Measurements from ENCODE around the gene VARS2.
"Not testable (repeated sequence)": the region's sequence is repeated elsewhere in the genome, so short reads cannot be mapped to it uniquely, and the experiment has no call there.

Gene VARS2

DNA sequence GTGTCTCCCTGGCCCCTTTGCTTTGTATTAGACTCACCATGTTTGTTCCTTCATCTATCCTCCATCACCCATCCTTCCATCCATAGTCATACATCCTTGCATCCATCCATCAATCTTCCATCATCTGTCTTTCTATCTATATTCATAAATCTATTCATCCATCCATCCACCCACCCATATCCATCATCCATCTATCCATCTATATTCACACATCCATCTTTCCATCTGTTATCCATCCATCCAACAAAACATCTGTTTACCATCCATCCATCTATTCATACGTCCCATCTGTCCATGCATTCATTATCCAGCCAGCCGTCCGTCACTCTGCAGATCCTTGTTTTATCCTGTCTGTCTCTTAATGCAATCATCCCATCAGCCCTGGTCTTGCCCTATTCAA, 19.1 kb upstream of the VARS2 start:
- in situ Hi-C loops (cut with MboI; ENCODE audit: low pct_unique_long_range_greater_than_20kb, low sequenced_read_pairs): no loop called here
- no peak for DNase-seq

DNA sequence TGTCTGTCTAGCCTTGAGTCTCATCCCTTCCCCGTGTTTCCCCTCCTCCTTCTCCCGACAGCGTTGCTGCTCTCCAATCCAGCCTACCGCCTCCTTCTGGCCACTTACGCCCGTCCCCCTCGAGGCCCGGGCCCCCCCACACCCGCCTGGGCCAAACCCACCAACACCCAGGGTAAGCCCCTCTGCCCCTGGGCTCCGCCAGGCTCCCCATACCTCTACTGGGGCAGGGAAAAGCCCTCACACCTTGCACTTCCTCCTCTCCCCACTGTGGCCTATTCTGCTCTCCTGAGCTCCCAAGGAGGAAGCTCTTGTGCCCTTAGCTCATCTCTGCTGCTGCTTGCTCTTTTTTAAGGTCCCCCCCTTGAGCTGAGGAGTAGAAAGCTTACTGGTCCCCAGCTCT, 18.7 kb upstream of the VARS2 start:
- in situ Hi-C loops (cut with MboI; ENCODE audit: low pct_unique_long_range_greater_than_20kb, low sequenced_read_pairs): no loop called here
- no peak for DNase-seq

DNA sequence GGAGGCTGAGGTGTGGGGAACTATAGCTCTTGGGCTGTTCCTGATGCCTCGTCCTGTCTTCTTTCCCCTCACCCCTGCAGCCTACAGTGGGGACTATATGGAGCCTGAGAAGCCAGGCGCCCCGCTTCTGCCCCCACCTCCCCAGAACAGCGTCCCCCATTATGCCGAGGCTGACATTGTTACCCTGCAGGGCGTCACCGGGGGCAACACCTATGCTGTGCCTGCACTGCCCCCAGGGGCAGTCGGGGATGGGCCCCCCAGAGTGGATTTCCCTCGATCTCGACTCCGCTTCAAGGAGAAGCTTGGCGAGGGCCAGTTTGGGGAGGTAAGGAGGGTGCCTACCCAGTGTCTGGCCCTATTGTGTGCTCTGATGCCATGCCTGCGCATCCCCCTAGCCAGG, 17.5 kb upstream of the VARS2 start:
- in situ Hi-C loops (cut with MboI; ENCODE audit: low pct_unique_long_range_greater_than_20kb, low sequenced_read_pairs): no loop called here
- no peak for DNase-seq

DNA sequence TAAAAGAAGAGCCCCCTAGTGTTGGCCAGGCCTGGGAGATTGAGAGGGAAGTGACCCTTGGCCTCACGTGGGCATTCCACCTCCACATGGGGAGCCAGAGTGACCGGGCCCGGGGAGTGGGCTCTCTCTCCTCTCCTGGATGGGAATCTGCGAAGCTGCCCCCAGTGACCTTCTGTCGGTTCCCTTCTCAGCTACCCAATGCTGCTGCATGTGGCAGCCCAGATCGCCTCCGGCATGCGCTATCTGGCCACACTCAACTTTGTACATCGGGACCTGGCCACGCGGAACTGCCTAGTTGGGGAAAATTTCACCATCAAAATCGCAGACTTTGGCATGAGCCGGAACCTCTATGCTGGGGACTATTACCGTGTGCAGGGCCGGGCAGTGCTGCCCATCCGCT, 16.2 kb upstream of the VARS2 start:
- in situ Hi-C loops (cut with MboI; ENCODE audit: low pct_unique_long_range_greater_than_20kb, low sequenced_read_pairs): no loop called here
- no peak for DNase-seq

DNA sequence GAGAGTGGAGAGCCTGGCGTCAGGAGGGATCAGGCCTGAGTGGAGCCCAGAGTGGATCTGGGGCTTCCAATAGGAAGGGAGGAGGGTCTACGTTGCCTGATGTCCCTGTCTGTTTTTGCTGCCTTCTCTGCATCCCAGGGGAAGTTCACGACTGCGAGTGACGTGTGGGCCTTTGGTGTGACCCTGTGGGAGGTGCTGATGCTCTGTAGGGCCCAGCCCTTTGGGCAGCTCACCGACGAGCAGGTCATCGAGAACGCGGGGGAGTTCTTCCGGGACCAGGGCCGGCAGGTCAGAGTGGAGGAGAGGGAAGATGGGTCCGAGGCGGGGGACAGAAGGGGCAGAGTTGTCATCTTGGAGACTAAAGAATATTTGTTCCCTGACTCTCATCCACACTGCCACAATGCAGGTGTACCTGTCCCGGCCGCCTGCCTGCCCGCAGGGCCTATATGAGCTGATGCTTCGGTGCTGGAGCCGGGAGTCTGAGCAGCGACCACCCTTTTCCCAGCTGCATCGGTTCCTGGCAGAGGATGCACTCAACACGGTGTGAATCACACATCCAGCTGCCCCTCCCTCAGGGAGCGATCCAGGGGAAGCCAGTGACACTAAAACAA, 15.2 kb upstream of the VARS2 start:
- in situ Hi-C loops (cut with MboI; ENCODE audit: low pct_unique_long_range_greater_than_20kb, low sequenced_read_pairs): no loop called here
- DNase-seq: no peak

DNA sequence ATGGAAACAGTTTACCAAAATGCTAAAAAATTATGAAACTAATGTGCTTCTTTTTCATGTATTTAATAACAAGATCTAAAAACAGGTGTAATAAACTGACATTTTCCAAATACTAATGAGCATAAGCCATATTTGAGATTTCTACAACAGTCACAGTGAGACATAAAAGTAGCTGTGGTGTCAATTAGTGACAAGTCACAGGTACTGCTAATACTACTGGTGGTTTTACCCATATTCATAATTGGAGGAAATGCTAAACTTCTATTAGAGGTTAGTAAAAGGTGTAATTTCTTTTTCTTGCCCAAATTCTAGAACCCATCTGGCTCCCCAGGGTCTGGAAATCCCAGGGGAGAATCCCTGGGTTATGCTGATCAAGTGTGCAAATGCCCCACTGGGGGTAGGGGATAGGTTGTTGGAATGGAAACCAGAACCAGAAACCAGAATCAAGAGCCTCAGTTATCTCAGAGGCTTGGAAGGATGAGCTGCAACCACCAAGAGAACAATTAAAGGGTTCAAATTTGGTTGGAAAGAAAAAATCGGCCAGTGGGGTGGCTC, 13.1 kb upstream of the VARS2 start:
- DNase-seq: no peak
- in situ Hi-C loops (cut with MboI; ENCODE audit: low pct_unique_long_range_greater_than_20kb, low sequenced_read_pairs): no loop called here

DNA sequence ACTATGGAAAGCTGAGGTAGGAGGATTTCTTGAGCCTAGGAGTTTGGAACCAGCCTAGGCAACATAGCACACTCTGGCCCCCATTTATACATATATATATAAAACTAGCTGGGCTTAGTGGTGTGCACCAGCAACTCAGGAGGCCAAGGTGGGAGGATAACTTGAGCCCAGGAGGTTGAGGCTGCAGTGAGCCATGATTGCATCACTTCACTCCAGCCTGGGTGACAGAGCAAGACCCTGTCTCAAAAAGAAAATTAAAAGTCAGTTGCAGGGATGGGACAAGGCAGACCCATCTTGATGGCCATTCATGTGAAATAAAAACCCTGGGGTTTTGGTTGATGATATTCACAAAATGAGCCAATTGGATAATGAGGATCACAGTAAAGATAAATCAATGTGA, 12.6 kb upstream of the VARS2 start:
- DNase-seq: no peak
- in situ Hi-C loops (cut with MboI; ENCODE audit: low pct_unique_long_range_greater_than_20kb, low sequenced_read_pairs): no loop called here

DNA sequence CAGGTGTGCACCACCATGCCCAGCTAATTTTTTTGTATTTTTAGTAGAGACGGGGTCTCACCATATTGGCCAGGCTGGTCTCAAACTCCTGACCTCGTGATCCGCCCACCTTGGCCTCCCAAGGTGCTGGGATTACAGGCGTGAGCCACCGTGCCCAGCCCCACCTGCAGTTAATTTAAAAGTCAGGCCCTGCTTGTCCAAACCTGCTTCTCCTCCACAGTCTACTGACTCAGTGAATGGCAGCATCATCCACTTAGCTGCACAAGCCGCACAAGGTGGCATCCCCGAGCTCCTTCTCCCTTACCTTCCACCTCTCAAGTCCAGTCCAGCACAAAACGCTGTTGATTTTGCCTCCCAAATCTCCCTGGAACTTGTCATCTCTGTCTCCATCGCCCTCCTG, 11.8 kb upstream of the VARS2 start:
- in situ Hi-C loops (cut with MboI; ENCODE audit: low pct_unique_long_range_greater_than_20kb, low sequenced_read_pairs); DNase-seq: not testable (repeated sequence)

DNA sequence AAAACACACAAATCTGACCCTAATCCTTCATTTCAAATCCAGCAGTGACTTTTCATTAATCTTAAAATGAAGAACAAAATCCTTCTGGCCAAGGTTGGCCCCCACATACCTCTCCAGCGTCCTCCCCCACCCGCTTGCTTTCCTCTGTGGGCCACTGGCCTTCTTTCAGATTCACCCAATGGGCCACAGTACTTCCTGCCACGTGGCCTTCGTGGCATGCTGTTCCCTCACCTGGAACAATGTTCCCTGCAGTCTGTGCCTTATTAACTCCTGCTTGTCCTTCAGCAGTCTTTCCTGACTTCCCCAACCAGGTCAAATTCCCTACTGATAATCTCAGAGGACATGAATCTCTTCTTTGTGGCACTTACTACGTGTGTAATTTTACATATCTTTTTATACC, 11.3 kb upstream of the VARS2 start:
- in situ Hi-C loops (cut with MboI; ENCODE audit: low pct_unique_long_range_greater_than_20kb, low sequenced_read_pairs): no loop called here
- DNase-seq: no peak

DNA sequence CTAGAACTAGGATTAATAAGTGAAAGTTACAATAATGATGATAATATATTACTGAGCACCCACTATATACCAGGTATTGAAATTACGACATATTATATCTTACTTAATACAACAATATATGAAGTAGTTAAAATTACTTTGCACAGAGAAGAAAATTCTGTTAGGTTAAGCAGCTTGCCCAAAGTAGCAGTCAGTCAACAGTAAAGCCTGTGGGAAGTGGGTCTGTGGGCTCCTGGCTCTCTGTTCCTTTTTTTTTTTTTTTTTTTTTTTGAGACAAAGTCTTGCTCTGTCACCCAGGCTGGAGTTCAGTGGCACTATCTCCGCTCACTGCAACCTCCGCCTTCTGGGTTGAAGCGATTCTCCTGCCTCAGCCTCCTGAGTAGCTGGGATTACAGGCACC, 10.8 kb upstream of the VARS2 start:
- DNase-seq: no peak
- in situ Hi-C loops (cut with MboI; ENCODE audit: low pct_unique_long_range_greater_than_20kb, low sequenced_read_pairs): no loop called here

DNA sequence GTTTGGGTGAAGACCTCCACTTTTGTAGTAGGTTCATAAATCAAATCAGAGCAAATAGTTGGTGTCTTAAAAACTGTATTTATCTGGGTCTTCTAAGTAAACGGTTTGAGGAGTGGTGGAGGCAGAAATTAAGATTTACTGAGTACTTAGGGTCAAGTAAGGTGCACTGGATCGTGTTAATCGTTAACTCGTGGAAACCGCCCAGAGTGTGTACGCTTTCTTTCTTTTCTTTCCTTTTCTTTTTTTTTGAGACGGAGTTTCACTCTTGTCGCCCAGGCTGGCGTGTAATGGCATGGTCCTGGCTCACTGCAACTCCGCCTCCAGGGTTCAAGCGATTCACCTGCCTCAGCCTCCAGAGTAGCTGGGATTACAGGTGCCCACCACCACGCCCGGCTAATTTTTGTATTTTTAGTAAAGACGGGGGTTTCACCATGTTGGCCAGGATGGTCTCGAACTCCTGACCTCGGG, 6.7 kb upstream of the VARS2 start:
- in situ Hi-C loops (cut with MboI; ENCODE audit: low pct_unique_long_range_greater_than_20kb, low sequenced_read_pairs): not testable (repeated sequence)

DNA sequence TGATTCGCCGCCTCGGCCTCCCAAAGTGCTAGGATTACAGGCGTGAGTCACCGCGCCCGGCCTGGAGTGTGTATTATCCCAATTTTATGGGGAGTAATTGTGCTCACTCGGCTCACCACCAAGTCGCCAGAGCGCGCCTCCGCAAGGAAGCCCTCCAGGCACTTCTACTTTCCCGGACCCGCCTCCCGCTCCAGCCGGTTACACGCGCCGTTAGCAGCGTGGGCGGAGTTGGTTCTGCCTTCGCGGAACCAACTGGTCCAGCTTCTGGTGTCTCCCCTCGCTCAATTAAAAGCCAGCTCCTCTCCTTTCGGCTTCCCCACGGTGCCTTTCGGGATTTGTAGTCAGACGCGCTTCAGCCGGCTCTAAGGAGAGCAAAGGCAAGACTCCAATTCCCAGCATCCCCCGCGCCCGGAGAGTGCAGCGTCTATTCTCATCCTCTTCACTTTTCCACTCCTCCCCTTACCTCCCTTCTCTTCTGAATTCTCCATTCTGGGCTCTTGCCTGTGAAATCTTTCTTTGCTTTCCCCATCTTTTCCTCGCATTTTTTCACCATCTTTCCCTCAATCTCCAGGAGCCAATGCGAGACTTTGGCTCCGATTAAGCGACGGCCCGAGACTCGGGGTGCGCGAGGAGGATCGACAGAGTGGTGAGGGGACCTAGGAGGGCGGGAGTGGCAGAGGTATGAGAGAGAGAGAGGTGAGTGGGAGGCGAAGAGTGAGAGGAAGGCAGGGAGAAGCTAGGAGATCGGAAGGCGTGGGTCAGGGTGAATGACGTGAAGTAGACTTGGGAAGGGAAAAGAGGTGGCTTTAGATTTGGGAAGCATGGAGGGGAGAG, 6.1 kb upstream of the VARS2 start, which contains the start of gene GTF2H4:
GTF2H4 (plus strand) TSS at position 450 of the 834 bp plus-strand sequence.
- in situ Hi-C loops (cut with MboI; ENCODE audit: low pct_unique_long_range_greater_than_20kb, low sequenced_read_pairs): no loop called here
- peak; percentile 99 for DNase-seq

More for the DNA sequence above, 6.7 kb upstream of the VARS2 start:
- DNase-seq: not testable (repeated sequence)

DNA sequence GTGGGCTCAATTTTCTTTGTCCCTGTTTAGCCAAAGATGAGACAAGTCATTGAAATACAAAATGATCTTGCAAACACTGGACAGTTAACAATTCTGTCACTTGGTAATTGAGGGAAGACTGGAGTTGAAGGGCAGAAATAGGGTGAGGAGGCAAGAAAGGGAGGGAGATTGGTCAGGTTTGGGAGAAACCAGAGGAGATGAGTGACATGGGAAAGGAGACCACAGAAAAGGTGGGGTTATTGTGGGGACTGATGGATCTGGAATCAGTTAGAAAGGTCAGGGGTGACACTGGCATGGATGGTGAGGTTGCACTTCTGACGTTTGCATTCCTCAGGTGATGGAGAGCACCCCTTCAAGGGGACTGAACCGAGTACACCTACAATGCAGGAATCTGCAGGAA, 5.3 kb upstream of the VARS2 start:
- in situ Hi-C loops (cut with MboI; ENCODE audit: low pct_unique_long_range_greater_than_20kb, low sequenced_read_pairs): no loop called here
- no peak for DNase-seq

DNA sequence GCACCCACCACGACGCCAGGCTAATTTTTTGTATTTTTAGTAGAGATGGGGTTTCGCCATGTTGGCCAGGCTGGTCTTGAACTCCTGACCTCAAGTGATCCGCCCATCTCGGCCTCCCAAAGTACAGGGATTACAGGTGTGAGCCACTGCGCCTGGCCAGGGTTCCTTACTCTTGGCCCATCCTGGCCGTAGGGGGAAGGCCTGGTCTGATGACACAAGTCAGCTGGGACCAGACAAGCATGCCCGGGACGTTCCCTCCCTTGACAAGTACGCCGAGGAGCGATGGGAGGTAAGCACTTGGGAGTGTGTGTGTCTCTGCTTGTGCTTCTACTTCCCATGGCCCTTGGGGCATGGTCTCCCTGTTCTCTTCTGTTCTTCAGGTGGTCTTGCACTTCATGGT, 3.6 kb upstream of the VARS2 start:
- in situ Hi-C loops (cut with MboI; ENCODE audit: low pct_unique_long_range_greater_than_20kb, low sequenced_read_pairs); DNase-seq: not testable (repeated sequence)

DNA sequence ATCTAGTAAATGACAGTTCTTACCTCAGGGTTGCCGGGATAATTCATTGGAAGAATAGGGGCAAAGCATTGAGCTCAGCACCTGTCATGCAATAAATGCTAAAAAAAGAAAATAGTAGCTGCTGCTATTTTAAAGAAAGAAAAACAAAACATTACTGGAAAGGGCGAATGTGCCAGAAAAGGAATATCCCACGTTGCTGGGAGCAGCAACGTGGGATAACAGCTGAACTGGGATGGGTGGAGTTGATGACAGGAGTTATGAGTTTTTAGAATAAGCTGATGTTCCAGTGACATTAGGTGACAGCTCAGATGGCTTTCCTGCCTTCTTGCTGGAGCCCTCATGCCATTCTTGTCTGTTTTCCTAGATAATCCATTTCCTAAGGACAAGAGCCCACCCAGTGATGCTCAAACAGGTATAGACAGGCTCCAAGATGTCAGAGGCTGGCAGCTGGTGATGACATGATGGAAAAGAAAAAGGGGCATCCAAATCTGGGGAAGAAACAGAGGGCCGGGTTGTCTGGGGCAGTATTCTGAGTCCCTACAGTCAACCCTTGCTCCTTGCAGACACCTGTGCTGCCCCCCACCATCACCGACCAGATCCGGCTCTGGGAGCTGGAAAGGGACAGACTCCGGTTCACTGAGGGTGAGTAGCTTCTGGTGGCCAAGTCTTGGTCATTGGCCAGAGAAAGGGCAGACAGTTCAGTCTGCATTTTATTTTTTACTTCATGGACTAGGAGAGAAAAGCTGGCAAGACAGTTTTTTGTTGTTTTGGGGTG, 1.1 kb upstream of the VARS2 start:
- no peak for DNase-seq
- in situ Hi-C loops (cut with MboI; ENCODE audit: low pct_unique_long_range_greater_than_20kb, low sequenced_read_pairs): no loop called here

DNA sequence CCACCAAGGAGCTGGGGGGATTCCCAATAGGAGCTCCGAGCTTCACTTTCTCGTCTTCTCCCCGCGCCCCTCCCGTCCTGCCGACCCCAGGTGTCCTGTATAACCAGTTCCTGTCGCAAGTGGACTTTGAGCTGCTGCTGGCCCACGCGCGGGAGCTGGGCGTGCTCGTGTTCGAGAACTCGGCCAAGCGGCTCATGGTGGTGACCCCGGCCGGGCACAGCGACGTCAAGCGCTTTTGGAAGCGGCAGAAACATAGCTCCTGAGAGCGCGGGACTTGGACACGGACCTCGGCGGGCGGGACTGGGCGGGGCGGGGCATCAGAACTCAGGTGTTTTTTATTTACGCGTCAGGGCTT, 340 bp upstream of the VARS2 start:
- in situ Hi-C loops (cut with MboI; ENCODE audit: low pct_unique_long_range_greater_than_20kb, low sequenced_read_pairs): no loop called here

DNA sequence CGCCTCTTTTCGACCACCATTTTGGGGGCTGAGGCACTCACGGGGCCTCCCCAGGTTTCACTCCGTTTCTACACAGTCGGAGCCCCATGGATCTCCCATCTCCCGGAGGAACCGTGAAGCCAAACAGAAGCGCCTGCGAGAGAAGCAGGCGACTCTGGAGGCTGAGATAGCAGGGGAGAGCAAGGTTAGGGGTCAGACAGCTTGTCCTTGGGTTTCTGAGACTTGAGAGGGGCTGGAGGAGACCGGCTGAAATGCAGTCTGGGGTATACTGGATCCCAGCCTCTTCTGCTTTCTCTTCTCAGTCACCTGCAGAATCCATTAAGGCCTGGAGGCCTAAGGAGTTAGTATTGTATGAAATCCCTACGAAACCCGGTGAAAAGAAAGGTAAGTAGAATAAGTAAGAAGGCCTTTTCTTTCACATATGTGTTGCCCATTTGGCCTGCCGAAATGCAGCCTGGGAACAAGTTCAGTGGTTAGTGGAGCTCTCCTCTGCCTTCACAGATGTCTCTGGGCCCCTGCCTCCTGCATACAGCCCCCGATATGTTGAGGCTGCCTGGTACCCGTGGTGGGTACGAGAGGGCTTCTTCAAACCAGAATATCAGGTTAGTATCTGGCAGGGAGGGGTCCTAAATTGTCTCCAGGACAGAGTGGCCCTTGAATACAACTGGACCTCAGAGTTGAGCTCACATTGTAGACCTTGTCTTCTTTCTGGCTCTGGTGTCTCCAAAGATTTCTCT, 984 bp downstream of the VARS2 start:
- in situ Hi-C loops (cut with MboI; ENCODE audit: low pct_unique_long_range_greater_than_20kb, low sequenced_read_pairs): no loop called here
- peak; percentile 10 for DNase-seq

More for the DNA sequence above, 340 bp upstream of the VARS2 start:
- no peak for DNase-seq

DNA sequence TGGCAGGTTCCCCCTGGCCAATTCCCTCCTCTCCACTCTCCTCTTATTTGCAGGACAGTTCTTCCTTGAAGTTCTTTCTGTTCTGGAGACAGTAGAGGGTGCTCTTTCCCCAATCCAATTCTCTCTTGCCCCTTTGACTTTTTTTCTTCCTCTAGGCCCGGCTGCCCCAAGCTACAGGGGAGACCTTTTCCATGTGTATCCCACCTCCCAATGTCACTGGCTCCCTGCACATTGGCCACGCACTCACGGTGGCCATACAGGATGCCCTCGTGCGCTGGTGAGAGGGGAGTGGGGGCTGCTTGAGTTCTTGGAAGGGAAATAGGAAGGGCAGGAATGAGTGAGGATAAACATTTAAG, 1.5 kb downstream of the VARS2 start:
- in situ Hi-C loops (cut with MboI; ENCODE audit: low pct_unique_long_range_greater_than_20kb, low sequenced_read_pairs): no loop called here
- peak; percentile 78 for DNase-seq

DNA sequence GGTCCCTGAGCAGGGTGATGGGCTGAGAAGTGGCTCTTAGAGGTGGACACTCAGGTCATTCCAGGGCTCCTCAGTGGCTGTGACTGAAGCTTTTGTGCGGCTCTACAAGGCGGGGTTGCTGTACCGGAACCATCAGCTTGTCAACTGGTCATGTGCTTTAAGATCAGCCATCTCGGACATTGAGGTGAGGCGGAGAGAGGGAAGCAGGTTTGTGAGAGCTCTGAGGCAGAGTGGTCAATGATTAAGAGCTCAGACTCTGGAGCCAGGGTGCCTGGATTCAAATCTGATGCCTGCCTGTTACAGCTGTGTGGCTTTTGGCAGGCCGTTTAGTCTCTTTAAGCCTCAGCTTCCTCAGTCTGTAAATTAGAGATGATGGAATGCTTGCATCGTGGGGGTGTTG, 3.0 kb downstream of the VARS2 start:
- in situ Hi-C loops (cut with MboI; ENCODE audit: low pct_unique_long_range_greater_than_20kb, low sequenced_read_pairs): no loop called here
- no peak for DNase-seq
